Transverse colon (tissue), 4 donors: ENCODE data around the gene C6. TPM values are rescaled to one million over a fixed set of nuclear protein-coding genes. Genes with fewer than 3 reads are reported as not detected.

ENCODE experiments used
- DNase-seq: peaks from one replicate; pipeline ENCODE4 v3.0.0-alpha.2; 2019
- H3K27ac ChIP-seq, 4 donors: fragments of 200-600 bp; sonication (generic); 2 replicates each; pipeline ENCODE4 v1.5.1; 2016 to 2018; ENCODE audit warnings: inconsistent platforms in 4 of 4
- H3K27me3 ChIP-seq: fragments of 200-600 bp; sonication (generic); 2 replicates; pipeline ENCODE4 v1.5.1; 2017; ENCODE audit warnings: inconsistent platforms
- H3K36me3 ChIP-seq, 4 donors: fragments of 200-600 bp; sonication (generic); 2 replicates each; pipeline ENCODE4 v1.5.1; 2017 to 2019; ENCODE audit warnings: inconsistent platforms in 4 of 4
- H3K4me1 ChIP-seq, 4 donors: fragments of 200-600 bp; sonication (generic); 2 replicates each; pipeline ENCODE4 v1.5.1; 2017 to 2020; ENCODE audit warnings: inconsistent platforms in 4 of 4
- H3K4me3 ChIP-seq, 4 donors: fragments of 200-600 bp; sonication (generic); 1 replicate in 1 of 4; 2 replicates in 3 of 4; pipeline versions ENCODE4 v1.5.1 to v1.6.1; 2017 to 2019; ENCODE audit warnings: inconsistent platforms in 4 of 4
- H3K9me3 ChIP-seq, 2 donors: fragments of 200-600 bp; sonication (generic); 2 replicates each; pipeline ENCODE4 v1.5.1; 2017 to 2019; ENCODE audit warnings: inconsistent platforms in 2 of 2
- CTCF ChIP-seq, 5 experiments: fragments of 200-600 bp in 3 of 5; fragments of 450-650 bp in 2 of 5; sonication (generic) in 3 of 5; IDR thresholded peaks; 1 replicate in 2 of 5; 2 replicates in 3 of 5; pipeline ENCODE4 v1.5.1; 2016 to 2017; ENCODE audit warnings: antibody characterized with exemption in 5 of 5, inconsistent platforms in 3 of 5, mild to moderate bottlenecking in 2 of 5, moderate library complexity in 1 of 5
- EP300 ChIP-seq: sonication (generic); formaldehyde crosslinking; IDR thresholded peaks from one replicate; pipeline ENCODE4 v1.6.1; 2017; ENCODE audit warnings: antibody characterized with exemption, low read depth
- POLR2A ChIP-seq: fragments of 450-650 bp; IDR thresholded peaks from one replicate; pipeline ENCODE4 v1.6.1; 2016; ENCODE audit warnings: antibody characterized with exemption, mild to moderate bottlenecking, moderate library complexity
- POLR2AphosphoS5 ChIP-seq, 3 donors: sonication (generic); formaldehyde crosslinking; IDR thresholded peaks; one replicate each; pipeline ENCODE4 v1.6.1; 2016; ENCODE audit warnings: antibody characterized with exemption in 3 of 3
- WGBS, 2 donors: methylation state at CpG; one replicate each; pipeline ENCODE4 v1.1.5; 2018; ENCODE audit warnings: low coverage in 1 of 2; 5-methylcytosine and 5-hydroxymethylcytosine counted together
- in situ Hi-C, 4 donors: fragments of 200-750 bp; cut with MboI; loops; one replicate each; pipeline versions ENCODE4 v1.15.0 to v1.15.1; 2017; ENCODE audit warnings: low sequenced_read_pairs in 3 of 4, low pct_ligation_motif_present in 1 of 4, low pct_unique_long_range_greater_than_20kb in 1 of 4
- intact Hi-C: fragments of 100-400 bp; cut with DNase I; formaldehyde crosslinking; loops from one replicate; pipeline ENCODE4 v1.15.1; 2023; ENCODE audit warnings: low total_unique reads
- total RNA-seq, 4 donors: library from RNA; depleted of rRNA; stranded (reverse); fragments of >200 nt; gene quantifications; one replicate each; pipeline ENCODE4 v1.1.0, GENCODE V29; 2016

The C6 gene
- total RNA-seq, 4 donors from 2014 or later, result 1.9 to 2.2 (median 2.0) TPM; not detected in 1

- TF ChIP-seq POLR2AphosphoS5 (IDR thresholded peaks at IDR 0.05), result no peak
- TF ChIP-seq CTCF (IDR thresholded peaks at IDR 0.05), result no peak
- no peak for TF ChIP-seq EP300
- TF ChIP-seq POLR2A, result no peak
- no peak overlapping the region for H3K27ac ChIP-seq
- intact Hi-C loops, result loop anchor here (2.0 kb wide), 1 partner anchor 54 kb away; no protein-coding TSS in a partner anchor
- H3K27me3 ChIP-seq, result no peaks in the 10 kb centered on the region
- no peaks in the 10 kb centered on the region for H3K9me3 ChIP-seq
- DNase-seq, result no peak
- H3K4me3 ChIP-seq, result no peak overlapping the region
- no peaks in the 10 kb centered on the region for H3K36me3 ChIP-seq
- peaks cover 0 to 19% (median 2%) of the 10 kb centered on the region in 4 donors for H3K4me1 ChIP-seq
- in situ Hi-C loops, result no loop called here
Observed at GRCh38 chr5:41156739-41157138, 56.6 kb downstream of the C6 start.

DNA sequence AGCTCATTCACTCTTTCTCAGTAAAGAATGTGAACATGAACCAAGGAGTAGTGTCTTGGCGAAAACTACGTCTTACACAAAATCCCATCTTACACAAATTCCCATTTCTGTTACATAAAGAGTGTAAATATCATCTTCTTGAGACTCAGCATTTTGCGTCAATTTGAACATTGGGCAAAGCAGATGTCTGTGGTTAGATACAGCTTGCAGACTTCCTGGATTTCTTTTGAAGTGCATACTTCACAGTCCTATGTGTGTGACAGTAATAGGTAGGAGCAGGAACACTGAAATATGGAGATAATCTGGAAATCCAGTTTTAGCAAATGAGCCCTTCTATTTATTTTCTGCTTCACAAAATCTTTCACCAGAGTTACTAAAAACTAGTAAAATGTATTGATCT, 58.8 kb downstream of the C6 start:
- in situ Hi-C loops, result no loop called here
- intact Hi-C loops, result no loop called here
- TF ChIP-seq POLR2AphosphoS5 (IDR thresholded peaks at IDR 0.05), result no peak
- no peak for TF ChIP-seq EP300
- no peak for TF ChIP-seq POLR2A
- no peak for TF ChIP-seq CTCF (IDR thresholded peaks at IDR 0.05)
- WGBS, 2 donors, result 85% methylated on average over 3 of the region's 3 CpGs
- Histone ChIP-seq H3K36me3 (no peaks in the 10 kb centered on the region), H3K4me1 (peaks cover 0 to 19% (median 2%) of the 10 kb centered on the region in 4 donors), H3K9me3 (no peaks in the 10 kb centered on the region), H3K4me3 (no peak overlapping the region), H3K27me3 (no peaks in the 10 kb centered on the region), H3K27ac (no peak overlapping the region)
- no peak for DNase-seq

GRCh38 chr5:41151564-41151963, 61.8 kb downstream of the C6 start:
- Histone ChIP-seq H3K9me3 (no peaks in the 10 kb centered on the region), H3K4me1 (peaks cover 0 to 10% (median 2%) of the 10 kb centered on the region in 4 donors), H3K36me3 (no peaks in the 10 kb centered on the region), H3K4me3 (no peak overlapping the region), H3K27me3 (no peaks in the 10 kb centered on the region), H3K27ac (no peak overlapping the region)
- intact Hi-C loops, result no loop called here
- 74 to 86% methylated on average over 3 to 4 of the region's 4 CpGs for WGBS, 2 donors
- in situ Hi-C loops, result no loop called here
- no peak for TF ChIP-seq POLR2AphosphoS5 (IDR thresholded peaks at IDR 0.05)
- TF ChIP-seq CTCF (IDR thresholded peaks at IDR 0.05), result no peak
- TF ChIP-seq POLR2A, result no peak
- DNase-seq, result no peak

- WGBS, 2 donors, result 67 to 90% methylated on average over 1 of the region's 1 CpG
- in situ Hi-C loops, result no loop called here
- TF ChIP-seq EP300, result no peak
Observed at GRCh38 chr5:41148448-41148847, 64.9 kb downstream of the C6 start.

DNA sequence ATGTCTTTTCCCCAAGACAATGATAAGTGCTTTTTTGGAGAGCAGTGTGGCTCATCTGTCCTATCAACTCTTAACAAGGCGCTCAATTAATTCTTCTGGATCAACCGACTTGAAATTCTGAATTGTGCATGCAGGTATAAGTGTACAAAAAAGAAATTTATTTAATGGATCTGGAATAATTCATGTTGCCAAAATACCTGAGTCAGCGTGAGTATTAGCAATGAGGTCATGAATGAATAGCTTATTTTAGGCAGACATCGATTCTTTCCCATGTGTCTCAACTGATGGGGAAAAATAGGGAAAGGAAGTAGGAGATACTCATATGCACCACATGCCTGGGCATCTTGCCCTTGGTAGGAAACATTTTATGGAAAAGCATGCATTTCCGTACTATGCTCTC, 68.0 kb downstream of the C6 start:
- WGBS, 2 donors, result 78 to 92% methylated on average over 3 to 5 of the region's 5 CpGs
- Histone ChIP-seq H3K9me3 (no peaks in the 10 kb centered on the region), H3K36me3 (no peaks in the 10 kb centered on the region), H3K27me3 (no peaks in the 10 kb centered on the region), H3K27ac (no peak overlapping the region), H3K4me3 (no peak overlapping the region), H3K4me1 (no peaks in the 10 kb centered on the region)
- no peak for TF ChIP-seq POLR2AphosphoS5 (IDR thresholded peaks at IDR 0.05)
- no peak for TF ChIP-seq EP300
- no peak for TF ChIP-seq POLR2A
- TF ChIP-seq CTCF (IDR thresholded peaks at IDR 0.05), result no peak
- in situ Hi-C loops, result no loop called here
- intact Hi-C loops, result no loop called here
- DNase-seq, result no peak

More at GRCh38 chr5:41148448-41148847, 64.9 kb downstream of the C6 start:
- DNase-seq, result no peak
- no peaks in the 10 kb centered on the region for H3K36me3 ChIP-seq
- H3K27ac ChIP-seq, result no peak overlapping the region
- no peak overlapping the region for H3K4me3 ChIP-seq
- no peaks in the 10 kb centered on the region for H3K9me3 ChIP-seq
- peaks cover 0 to 5% (median 0%) of the 10 kb centered on the region in 4 donors for H3K4me1 ChIP-seq
- no peaks in the 10 kb centered on the region for H3K27me3 ChIP-seq
- intact Hi-C loops, result no loop called here
